Pancreas (tissue), 10 donors: ENCODE measurements around the gene CARS1. TPM values are rescaled to one million over a fixed set of nuclear protein-coding genes. Genes with fewer than 3 reads are reported as not detected.

ENCODE experiments used
- ATAC-seq, 4 donors: fragments of 200-7000 bp; cut with Tn5 transposase; one replicate each; pipeline versions ENCODE4 v1.8.0 to v1.9.1; 2020; ENCODE audit warnings: mild to moderate bottlenecking in 4 of 4, moderate library complexity in 4 of 4
- DNase-seq, 6 donors: peaks; one replicate each; pipeline ENCODE4 v3.0.0-alpha.2; 2020
- FAIRE-seq: peaks from 2 replicates; lab custom pipeline; 2012; peaks lifted over from hg19 to GRCh38; lab: Jason Lieb, UNC
- H3K27ac ChIP-seq, 4 donors: fragments of 200-600 bp; sonication (generic); 1 replicate in 3 of 4; 2 replicates in 1 of 4; pipeline versions ENCODE4 v1.5.0 to v1.8.0; 2020
- H3K27me3 ChIP-seq, 4 donors: fragments of 200-600 bp; one replicate each; pipeline ENCODE4 v1.8.0; 2021
- H3K36me3 ChIP-seq, 3 donors: fragments of 200-600 bp; sonication (generic) in 1 of 3; one replicate each; pipeline versions ENCODE4 v1.5.0 to v1.8.0; 2020 to 2021
- H3K4me1 ChIP-seq, 3 donors: fragments of 200-600 bp; one replicate each; pipeline ENCODE4 v1.8.0; 2021
- H3K4me3 ChIP-seq, 4 donors: fragments of 200-600 bp; sonication (generic) in 2 of 4; one replicate each; pipeline versions ENCODE4 v1.5.0 to v1.8.0; 2020 to 2021
- H3K9me3 ChIP-seq, 4 donors: fragments of 200-600 bp; one replicate each; pipeline ENCODE4 v1.8.0; 2021
- WGBS, 2 donors: extraction: QIAGEN DNeasy Blood & Tissue Kit; methylation state at CpG; one replicate each; pipeline ENCODE4 v1.1.7; 2013; 5-methylcytosine and 5-hydroxymethylcytosine counted together
- intact Hi-C, 3 donors: fragments of 100-400 bp; cut with DNase I; formaldehyde crosslinking; loops; one replicate each; pipeline versions ENCODE4 v1.11.1 to v1.14.2; 2022
- polyA plus RNA-seq, 2 donors: library from polyadenylated mRNA; stranded (reverse); fragments of 200-250 nt; gene quantifications; one replicate each; pipeline ENCODE4 v1.2.3, GENCODE V29; 2013
- total RNA-seq, 6 donors: library from RNA; stranded (reverse); fragmentation: NEBNext Ultra II Directional in 4 of 6; extraction: Animal tissue kit (Norgen Biotek cat#: 25700) in 4 of 6; gene quantifications; one replicate each; pipeline versions ENCODE4 v1.2.1 to v1.2.4, GENCODE V29; 2021 to 2023
- TF ChIP-seq, protein P1 (sequence below), 4 donors: fragments of 200-600 bp; sonication (generic) in 3 of 4; IDR thresholded peaks; one replicate each; pipeline versions ENCODE4 v1.5.0 to v1.8.0; 2021; ENCODE audit warnings: antibody characterized with exemption in 4 of 4
- donor health status: healthy with polysubstance abuse.
- donor health status: DM: no; HTN: no; CAD: no; lungs with moderate emphysema.
- donor health status: DM: no; HTN: no; CAD: no.
- donor health status: control.
- donor health status: control.
- donor health status: Bipolar disorder and iron deficiency.
- donor health status: DM: yes; HTN: yes; CAD: no.
- donor health status: DM: no; HTN: no; CAD: no.
- donor health status: DM: no; HTN: no; CAD: no.
- donor health status: DM: yes; HTN: yes; CAD: no.

CARS1 gene
- total and polyA plus RNA-seq, 8 donors, result 14.8 to 65.0 (median 19.8) TPM

DNA sequence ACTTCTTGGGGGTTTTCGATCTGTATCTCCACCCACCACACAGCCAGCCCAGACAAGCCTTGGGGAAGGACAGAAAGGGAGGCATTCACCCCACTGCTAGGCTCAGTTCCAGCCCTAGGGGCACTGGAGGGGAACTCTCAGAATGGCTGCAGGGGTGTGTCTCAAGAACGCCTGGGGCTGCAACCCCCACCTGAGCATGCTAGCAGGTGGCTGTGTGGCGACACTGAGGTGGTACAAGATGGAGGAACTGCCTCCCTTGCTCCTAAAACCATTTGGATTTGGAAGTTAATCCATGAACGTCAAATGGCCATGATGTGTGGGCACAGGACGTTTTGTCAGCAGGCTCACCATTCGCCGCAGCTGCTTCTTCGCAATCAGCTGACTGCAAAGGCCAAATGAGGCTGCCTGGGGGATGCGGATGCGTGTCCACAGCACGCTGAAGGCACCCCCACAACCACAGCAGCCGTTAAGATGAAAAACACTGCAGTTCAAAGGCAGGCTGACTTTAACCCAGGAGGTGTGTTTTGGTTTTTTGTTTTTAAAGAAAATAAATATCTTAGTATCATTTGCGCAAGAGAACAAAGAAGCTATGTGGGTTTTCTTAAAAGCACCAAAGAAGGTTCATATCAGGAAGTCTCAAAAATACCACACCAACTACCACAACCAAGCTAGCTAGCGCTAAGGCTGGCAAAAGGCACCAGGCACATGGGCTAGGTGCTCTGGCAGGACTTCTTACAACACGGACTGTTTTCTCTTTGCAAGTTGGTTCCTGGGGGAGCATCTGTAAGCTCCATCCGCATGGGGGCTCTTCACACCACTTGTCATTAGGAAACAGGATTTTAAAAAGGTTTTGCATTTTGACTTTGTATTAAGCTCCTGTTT lies 42.9 kb downstream of the CARS1 start:
- 85 to 86% methylated on average over 16 of the region's 16 CpGs for whole genome bisulfite sequencing, 2 donors
- peak in 1 of 6 donors; percentile 19 for DNase-seq
- H3K4me3 ChIP-seq, result no peak overlapping the region
- no peak for FAIRE-seq
- intact Hi-C loops, result no loop called here
- H3K36me3 ChIP-seq, result peaks cover 7 to 77% (median 25%) of the 10 kb centered on the region in 3 donors
- no peaks in the 10 kb centered on the region for H3K27me3 ChIP-seq
- H3K27ac ChIP-seq, result no peak overlapping the region
- H3K9me3 ChIP-seq, result no peaks in the 10 kb centered on the region
- ATAC-seq, result peak in 1 of 4 donors; percentile 41
- no peaks in the 10 kb centered on the region for H3K4me1 ChIP-seq
- TF ChIP-seq, protein P1, sequence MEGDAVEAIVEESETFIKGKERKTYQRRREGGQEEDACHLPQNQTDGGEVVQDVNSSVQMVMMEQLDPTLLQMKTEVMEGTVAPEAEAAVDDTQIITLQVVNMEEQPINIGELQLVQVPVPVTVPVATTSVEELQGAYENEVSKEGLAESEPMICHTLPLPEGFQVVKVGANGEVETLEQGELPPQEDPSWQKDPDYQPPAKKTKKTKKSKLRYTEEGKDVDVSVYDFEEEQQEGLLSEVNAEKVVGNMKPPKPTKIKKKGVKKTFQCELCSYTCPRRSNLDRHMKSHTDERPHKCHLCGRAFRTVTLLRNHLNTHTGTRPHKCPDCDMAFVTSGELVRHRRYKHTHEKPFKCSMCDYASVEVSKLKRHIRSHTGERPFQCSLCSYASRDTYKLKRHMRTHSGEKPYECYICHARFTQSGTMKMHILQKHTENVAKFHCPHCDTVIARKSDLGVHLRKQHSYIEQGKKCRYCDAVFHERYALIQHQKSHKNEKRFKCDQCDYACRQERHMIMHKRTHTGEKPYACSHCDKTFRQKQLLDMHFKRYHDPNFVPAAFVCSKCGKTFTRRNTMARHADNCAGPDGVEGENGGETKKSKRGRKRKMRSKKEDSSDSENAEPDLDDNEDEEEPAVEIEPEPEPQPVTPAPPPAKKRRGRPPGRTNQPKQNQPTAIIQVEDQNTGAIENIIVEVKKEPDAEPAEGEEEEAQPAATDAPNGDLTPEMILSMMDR (IDR thresholded peaks at IDR 0.05), result no peak

DNA sequence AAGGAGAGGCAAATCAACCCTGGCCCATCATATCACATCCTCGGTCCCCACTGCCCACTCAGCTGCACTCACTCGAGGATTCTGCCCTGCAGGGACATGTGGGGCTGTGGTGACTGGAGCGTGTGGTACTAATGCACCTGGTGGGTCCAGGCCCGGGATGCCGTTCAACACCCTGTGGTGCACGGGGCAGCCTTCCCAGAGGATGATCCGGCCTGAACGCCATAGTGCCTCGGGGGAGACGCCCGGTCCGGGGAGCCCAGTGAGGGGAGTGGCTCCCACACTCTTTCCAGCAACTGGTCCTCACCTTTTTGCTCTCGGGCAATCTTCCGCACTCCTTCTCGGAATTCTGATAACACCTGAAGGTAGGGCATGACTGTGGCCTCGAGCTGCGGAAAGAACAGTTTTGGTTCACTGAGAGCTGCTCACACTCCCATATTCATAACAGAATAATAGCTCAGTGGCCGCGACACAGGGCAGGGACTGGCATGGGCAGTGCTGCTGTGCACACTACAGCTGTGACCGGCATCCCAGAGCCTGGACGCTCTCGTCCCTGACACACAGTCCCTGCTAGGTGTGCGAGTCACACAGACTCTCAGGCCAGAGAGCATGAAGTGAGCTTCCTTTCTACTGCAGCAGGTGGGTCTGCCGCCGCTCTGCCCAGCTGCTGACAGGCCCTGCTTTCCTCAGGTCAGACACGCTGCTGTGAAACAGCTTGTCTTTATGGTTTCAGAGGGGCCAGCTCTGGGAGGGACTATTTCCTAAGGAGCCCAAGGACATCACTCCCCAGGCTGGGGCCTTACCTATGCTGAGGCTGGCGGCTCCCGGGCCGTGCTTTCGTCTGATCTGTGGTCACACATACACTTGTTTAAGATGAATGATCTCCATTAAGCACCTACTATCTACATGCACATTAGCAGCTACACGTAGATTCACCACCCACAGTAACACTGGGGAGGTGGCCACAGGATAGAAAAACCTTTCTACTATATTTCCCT lies 45.0 kb downstream of the CARS1 start:
- TF ChIP-seq, protein P1 (IDR thresholded peaks at IDR 0.05), result no peak
- H3K4me3 ChIP-seq, result no peak overlapping the region
- H3K4me1 ChIP-seq, result no peaks in the 10 kb centered on the region
- DNase-seq (peak in 1 of 6 donors; percentile 66), FAIRE-seq (no peak), ATAC-seq (no peak)
- intact Hi-C loops, result no loop called here
- WGBS, 2 donors, result 92 to 95% methylated on average over 31 of the region's 31 CpGs
- H3K27ac ChIP-seq, result no peak overlapping the region
- peaks cover 0 to 56% (median 22%) of the 10 kb centered on the region in 3 donors for H3K36me3 ChIP-seq
- no peaks in the 10 kb centered on the region for H3K9me3 ChIP-seq
- no peaks in the 10 kb centered on the region for H3K27me3 ChIP-seq

DNA sequence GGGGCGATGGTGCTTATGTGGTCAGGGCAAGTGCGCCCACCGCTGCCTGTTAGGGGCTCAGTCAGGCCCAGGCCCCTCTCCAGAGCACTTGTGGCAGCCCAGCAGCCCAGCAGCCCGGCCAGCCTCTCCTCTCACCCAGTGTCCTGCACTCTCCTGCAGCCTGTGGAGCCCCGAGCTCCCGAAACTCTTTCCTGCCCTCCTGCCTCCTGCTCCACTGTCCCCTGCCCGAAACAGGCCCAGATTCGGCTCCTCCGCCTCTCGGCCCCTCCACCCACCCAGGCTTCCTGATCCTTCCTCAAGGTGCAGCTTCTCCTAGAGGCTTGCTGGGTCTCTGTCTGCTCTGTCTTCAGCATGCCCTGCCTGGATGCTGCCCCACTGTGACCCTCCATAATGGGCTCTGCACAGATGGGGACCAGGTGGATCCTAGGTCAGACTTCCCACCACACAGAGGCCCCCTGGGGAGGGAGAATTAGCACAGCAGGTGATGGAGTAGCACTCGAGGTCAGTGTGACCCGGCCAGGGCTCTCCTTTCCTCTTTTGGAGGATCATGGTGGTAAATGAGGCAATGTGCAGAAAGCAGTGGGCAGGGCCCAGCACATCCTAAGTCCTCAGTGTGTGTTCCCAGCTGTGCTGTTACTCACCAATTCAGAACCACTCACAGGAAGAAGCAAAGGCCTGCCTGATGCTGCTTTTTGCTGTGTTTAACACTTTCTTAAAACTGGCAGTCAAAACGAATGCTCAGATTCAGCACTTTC lies 46.5 kb downstream of the CARS1 start:
- no peak overlapping the region for H3K27ac ChIP-seq
- no peaks in the 10 kb centered on the region for H3K27me3 ChIP-seq
- FAIRE-seq (no peak), ATAC-seq (peak in 1 of 4 donors; percentile 33), DNase-seq (peak in 1 of 6 donors; percentile 49)
- peaks cover 0 to 45% (median 9%) of the 10 kb centered on the region in 3 donors for H3K36me3 ChIP-seq
- WGBS, 2 donors, result 84 to 87% methylated on average over 13 of the region's 13 CpGs
- no peaks in the 10 kb centered on the region for H3K9me3 ChIP-seq
- TF ChIP-seq, protein P1 (IDR thresholded peaks at IDR 0.05), result no peak
- intact Hi-C loops, result no loop called here
- no peaks in the 10 kb centered on the region for H3K4me1 ChIP-seq
- H3K4me3 ChIP-seq, result no peak overlapping the region

DNA sequence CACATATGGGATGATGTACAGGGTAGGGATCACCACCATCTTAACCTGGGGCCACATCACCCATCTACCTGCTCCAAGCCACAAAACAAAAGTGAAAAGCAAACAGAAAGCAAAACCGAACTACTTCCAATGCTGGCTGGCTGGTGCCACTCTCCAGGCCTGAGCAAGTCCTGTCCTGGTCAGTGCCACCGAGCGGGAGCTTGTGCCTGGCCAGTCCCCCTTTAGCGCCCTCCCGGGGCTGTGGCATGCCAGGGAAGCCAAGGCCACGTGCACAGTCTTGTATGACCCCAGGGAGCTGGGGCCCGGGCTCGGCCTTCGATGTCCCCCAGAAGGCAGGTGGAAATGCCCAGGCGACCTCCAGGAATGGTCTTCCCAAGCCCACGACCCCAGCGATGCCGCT lies 47.2 kb downstream of the CARS1 start:
- no peak overlapping the region for H3K4me3 ChIP-seq
- TF ChIP-seq, protein P1 (IDR thresholded peaks at IDR 0.05), result no peak
- intact Hi-C loops, result no loop called here
- peaks cover 0 to 42% (median 3%) of the 10 kb centered on the region in 3 donors for H3K36me3 ChIP-seq
- no peaks in the 10 kb centered on the region for H3K4me1 ChIP-seq
- WGBS, 2 donors, result 87% methylated on average over 13 of the region's 13 CpGs
- H3K27me3 ChIP-seq, result no peaks in the 10 kb centered on the region
- peak in 1 of 6 donors; percentile 61 for DNase-seq
- H3K9me3 ChIP-seq, result no peaks in the 10 kb centered on the region
- FAIRE-seq, result no peak
- ATAC-seq, result no peak
- no peak overlapping the region for H3K27ac ChIP-seq
